Measurements from ENCODE around the gene SIL1. TPM values are rescaled to one million over a fixed set of nuclear protein-coding genes. Genes with fewer than 3 reads are reported as not detected.

Gene SIL1
- total and polyA plus RNA-seq, 2 of the 13 experiments (the other 11 are each of a cell fraction or from before 2014, with no cell fraction given): 26.0 to 30.0 TPM

- TF ChIP-seq HMGXB4 (CRISPR knock-in tag; IDR thresholded peaks at IDR 0.05; ENCODE audit: borderline replicate concordance in 1 of 2, low read depth in 1 of 2) (no peak), KDM5A (IDR thresholded peaks at IDR 0.05; ENCODE audit: borderline replicate concordance, low read length) (no peak), GFI1 (CRISPR knock-in tag; IDR thresholded peaks at IDR 0.05; ENCODE audit: borderline replicate concordance) (no peak), ZBTB3 (CRISPR knock-in tag; IDR thresholded peaks at IDR 0.05; ENCODE audit: borderline replicate concordance, low read depth) (no peak), KLF9 (CRISPR knock-in tag; IDR thresholded peaks at IDR 0.05; ENCODE audit: low read depth) (no peak), SRSF4 (IDR thresholded peaks at IDR 0.05; ENCODE audit: low read depth, low read length, poor library complexity, severe bottlenecking) (no peak), CREM (IDR thresholded peaks at IDR 0.05) (no peak), CREM (CRISPR knock-in tag; IDR thresholded peaks at IDR 0.05) (no peak), CEBPG (CRISPR knock-in tag; IDR thresholded peaks at IDR 0.05) (no peak), THAP11 (CRISPR knock-in tag; IDR thresholded peaks at IDR 0.05) (no peak), NR2C2 (CRISPR knock-in tag; IDR thresholded peaks at IDR 0.05; ENCODE audit: borderline replicate concordance) (no peak), ZNF207 (IDR thresholded peaks at IDR 0.05; ENCODE audit: borderline replicate concordance) (no peak)
- TF ChIP-seq, protein P1, sequence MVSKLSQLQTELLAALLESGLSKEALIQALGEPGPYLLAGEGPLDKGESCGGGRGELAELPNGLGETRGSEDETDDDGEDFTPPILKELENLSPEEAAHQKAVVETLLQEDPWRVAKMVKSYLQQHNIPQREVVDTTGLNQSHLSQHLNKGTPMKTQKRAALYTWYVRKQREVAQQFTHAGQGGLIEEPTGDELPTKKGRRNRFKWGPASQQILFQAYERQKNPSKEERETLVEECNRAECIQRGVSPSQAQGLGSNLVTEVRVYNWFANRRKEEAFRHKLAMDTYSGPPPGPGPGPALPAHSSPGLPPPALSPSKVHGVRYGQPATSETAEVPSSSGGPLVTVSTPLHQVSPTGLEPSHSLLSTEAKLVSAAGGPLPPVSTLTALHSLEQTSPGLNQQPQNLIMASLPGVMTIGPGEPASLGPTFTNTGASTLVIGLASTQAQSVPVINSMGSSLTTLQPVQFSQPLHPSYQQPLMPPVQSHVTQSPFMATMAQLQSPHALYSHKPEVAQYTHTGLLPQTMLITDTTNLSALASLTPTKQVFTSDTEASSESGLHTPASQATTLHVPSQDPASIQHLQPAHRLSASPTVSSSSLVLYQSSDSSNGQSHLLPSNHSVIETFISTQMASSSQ (IDR thresholded peaks at IDR 0.05; ENCODE audit: low read depth): no peak
- TF ChIP-seq, protein P1 (CRISPR knock-in tag; IDR thresholded peaks at IDR 0.05; ENCODE audit: borderline replicate concordance): no peak
Observed at GRCh38 chr5:138948471-138949222, 249.5 kb downstream of the SIL1 start (continued).
